Gastroesophageal sphincter (tissue), 4 donors: ENCODE measurements around the gene SEMA4D. TPM values are rescaled to one million over a fixed set of nuclear protein-coding genes. Genes with fewer than 3 reads are reported as not detected.

ENCODE experiments used
- ATAC-seq: fragments of 150-250 bp; one replicate; pipeline ENCODE4 v1.9.1; 2016; ENCODE audit warnings: mild to moderate bottlenecking, moderate library complexity
- H3K27ac ChIP-seq, 4 donors: fragments of 200-600 bp; sonication (generic) in 3 of 4; 1 replicate in 3 of 4; 2 replicates in 1 of 4; pipeline ENCODE4 v1.5.1; 2016 to 2019
- H3K27me3 ChIP-seq: fragments of 200-600 bp; sonication (generic); one replicate; pipeline ENCODE4 v1.5.1; 2019
- H3K36me3 ChIP-seq, 2 donors: fragments of 200-600 bp; sonication (generic); one replicate each; pipeline ENCODE4 v1.5.1; 2019; ENCODE audit warnings: control low read depth in 1 of 2
- H3K4me1 ChIP-seq, 3 donors: fragments of 200-600 bp; sonication (generic); 1 replicate in 2 of 3; 2 replicates in 1 of 3; pipeline ENCODE4 v1.5.1; 2016 to 2019; ENCODE audit warnings: control low read depth in 2 of 3
- H3K4me3 ChIP-seq, 2 donors: fragments of 200-600 bp; sonication (generic); one replicate each; pipeline ENCODE4 v1.5.1; 2019; ENCODE audit warnings: mild to moderate bottlenecking in 1 of 2, moderate library complexity in 1 of 2
- H3K9me3 ChIP-seq, 3 donors: fragments of 200-600 bp; sonication (generic); one replicate each; pipeline ENCODE4 v1.5.1; 2017 to 2019; ENCODE audit warnings: control low read depth in 2 of 3
- EP300 ChIP-seq: sonication (generic); formaldehyde crosslinking; IDR thresholded peaks from one replicate; pipeline ENCODE4 v1.6.1; 2017; ENCODE audit warnings: antibody characterized with exemption, mild to moderate bottlenecking
- POLR2A ChIP-seq, 2 donors: fragments of 450-650 bp; IDR thresholded peaks; one replicate each; pipeline ENCODE4 v1.6.1; 2017; ENCODE audit warnings: antibody characterized with exemption in 2 of 2, mild to moderate bottlenecking in 2 of 2, moderate library complexity in 1 of 2
- POLR2AphosphoS5 ChIP-seq: sonication (generic); formaldehyde crosslinking; IDR thresholded peaks from one replicate; pipeline ENCODE4 v1.6.1; 2017; ENCODE audit warnings: antibody characterized with exemption
- WGBS, 2 donors: methylation state at CpG; one replicate each; pipeline ENCODE4 v1.1.5; 2018; ENCODE audit warnings: low coverage in 1 of 2; 5-methylcytosine and 5-hydroxymethylcytosine counted together
- total RNA-seq, 4 donors: library from RNA; depleted of rRNA; stranded (reverse); fragments of >200 nt; gene quantifications; one replicate each; pipeline ENCODE4 v1.1.0, GENCODE V29; 2016
- TF ChIP-seq, protein P1 (sequence below), 4 experiments: fragments of 200-600 bp in 2 of 4; fragments of 450-650 bp in 2 of 4; sonication (generic) in 1 of 4; IDR thresholded peaks; one replicate each; pipeline ENCODE4 v1.5.1; 2017 to 2019; ENCODE audit warnings: antibody characterized with exemption in 4 of 4, mild to moderate bottlenecking in 2 of 4, moderate library complexity in 2 of 4

Gene SEMA4D
- total RNA-seq, 4 donors from 2014 or later = 4.4 to 12.0 (median 6.5) TPM

DNA sequence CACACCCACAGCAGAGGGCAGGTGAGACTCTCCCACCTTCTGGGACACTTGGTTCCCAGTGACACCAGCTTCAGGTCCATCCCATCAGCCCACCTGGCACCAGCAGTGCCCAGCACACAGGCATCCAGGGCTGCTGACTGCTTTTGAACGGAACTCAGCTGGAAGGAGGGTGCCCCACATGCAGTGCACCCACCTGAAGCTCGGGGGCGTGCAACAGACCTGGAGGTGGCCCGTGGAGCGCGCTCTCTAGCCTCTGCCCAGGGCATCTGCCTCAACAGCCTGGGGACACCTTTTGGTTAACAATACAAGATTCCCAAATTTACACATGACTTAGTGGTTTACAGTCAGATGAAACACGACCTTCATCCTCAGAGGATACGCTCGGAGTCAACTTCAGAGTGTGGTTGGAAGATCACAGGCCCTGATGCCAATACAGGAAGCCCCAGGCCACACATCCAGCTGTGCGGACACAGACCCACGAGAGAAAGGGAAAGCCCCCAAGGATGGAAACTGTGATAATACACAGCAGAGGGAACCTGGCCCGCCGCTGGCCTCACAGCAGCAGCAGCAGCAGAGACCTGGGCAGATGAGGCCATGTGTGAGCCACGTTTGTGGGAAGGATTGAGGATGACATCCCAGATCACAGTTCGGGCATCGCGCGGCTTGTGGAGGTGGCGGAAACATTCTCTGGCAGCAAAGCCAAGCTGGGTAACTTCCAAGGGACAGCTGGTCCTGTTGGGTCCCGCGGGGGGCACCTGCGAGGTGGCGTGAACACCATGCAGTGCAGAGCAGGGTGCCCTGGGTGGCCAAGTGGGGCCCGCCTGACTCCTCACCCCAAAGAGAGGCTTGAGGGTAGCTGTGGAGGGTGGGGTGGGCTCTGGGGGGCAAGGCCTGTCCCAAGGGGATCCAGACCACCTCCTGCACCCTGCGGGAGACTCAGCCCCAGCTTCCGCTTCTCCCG, 115.6 kb downstream of the SEMA4D start:
- no peak overlapping the region for H3K4me3 ChIP-seq
- ATAC-seq = no peak
- H3K4me1 ChIP-seq = no peaks in the 10 kb centered on the region
- peaks cover 0 to 94% of the 10 kb centered on the region in 2 donors for H3K36me3 ChIP-seq
- 80 to 83% methylated on average over 9 to 10 of the region's 27 CpGs for WGBS, 2 donors
- H3K27ac ChIP-seq = no peak overlapping the region
- TF ChIP-seq, protein P1, sequence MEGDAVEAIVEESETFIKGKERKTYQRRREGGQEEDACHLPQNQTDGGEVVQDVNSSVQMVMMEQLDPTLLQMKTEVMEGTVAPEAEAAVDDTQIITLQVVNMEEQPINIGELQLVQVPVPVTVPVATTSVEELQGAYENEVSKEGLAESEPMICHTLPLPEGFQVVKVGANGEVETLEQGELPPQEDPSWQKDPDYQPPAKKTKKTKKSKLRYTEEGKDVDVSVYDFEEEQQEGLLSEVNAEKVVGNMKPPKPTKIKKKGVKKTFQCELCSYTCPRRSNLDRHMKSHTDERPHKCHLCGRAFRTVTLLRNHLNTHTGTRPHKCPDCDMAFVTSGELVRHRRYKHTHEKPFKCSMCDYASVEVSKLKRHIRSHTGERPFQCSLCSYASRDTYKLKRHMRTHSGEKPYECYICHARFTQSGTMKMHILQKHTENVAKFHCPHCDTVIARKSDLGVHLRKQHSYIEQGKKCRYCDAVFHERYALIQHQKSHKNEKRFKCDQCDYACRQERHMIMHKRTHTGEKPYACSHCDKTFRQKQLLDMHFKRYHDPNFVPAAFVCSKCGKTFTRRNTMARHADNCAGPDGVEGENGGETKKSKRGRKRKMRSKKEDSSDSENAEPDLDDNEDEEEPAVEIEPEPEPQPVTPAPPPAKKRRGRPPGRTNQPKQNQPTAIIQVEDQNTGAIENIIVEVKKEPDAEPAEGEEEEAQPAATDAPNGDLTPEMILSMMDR (IDR thresholded peaks at IDR 0.05) = no peak
- no peak for TF ChIP-seq EP300
- TF ChIP-seq POLR2AphosphoS5 = no peak
- TF ChIP-seq POLR2A (IDR thresholded peaks at IDR 0.05) = no peak
- no peaks in the 10 kb centered on the region for H3K9me3 ChIP-seq
- H3K27me3 ChIP-seq = no peaks in the 10 kb centered on the region

- TF ChIP-seq, protein P1 (IDR thresholded peaks at IDR 0.05) = no peak
- no peak for TF ChIP-seq POLR2AphosphoS5
- no peak for TF ChIP-seq POLR2A (IDR thresholded peaks at IDR 0.05)
- no peak for TF ChIP-seq EP300
Observed at GRCh38 chr9:89381308-89381609, 116.7 kb downstream of the SEMA4D start.

DNA sequence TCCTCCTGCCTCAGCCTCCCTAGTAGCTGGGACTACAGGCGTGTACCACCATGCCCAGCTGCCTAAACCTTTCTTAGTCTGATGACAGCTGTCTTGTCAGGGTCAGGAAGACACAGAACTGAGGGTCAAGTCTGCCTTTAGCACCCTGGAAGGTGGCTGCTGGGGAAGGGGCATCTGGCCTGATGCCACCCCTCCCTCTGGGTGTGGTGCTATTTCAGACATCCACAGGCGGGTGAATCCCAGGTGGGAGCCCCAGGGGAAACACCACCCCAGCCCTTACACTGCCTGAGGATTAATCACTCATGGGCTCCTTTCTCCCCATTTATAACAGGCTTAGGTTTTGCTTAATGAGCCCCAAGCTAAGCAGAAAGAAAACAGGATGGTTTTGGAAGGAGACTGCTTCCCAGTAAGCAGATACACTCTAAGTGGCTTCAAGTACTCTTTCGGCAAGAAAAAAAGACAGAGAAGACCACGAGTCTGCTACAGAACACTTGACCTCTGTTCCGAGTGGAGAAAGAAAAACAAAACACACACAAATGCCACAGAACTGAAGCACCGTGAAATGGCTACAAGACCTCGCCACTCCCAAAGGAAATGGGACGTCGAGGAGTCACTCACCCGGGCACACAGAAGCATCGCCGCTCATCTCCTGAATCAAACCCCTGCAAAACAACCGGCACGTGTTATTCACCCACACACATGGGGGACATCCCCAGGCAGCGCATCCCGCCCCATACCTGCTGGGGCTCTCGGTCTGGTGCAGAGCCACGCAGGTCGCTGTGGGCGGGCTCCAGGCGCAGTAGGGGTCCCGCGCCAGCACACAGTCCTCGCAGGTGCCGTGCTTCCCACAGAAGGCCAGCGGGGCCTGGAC, 117.2 kb downstream of the SEMA4D start:
- Histone ChIP-seq H3K27ac (no peak overlapping the region), H3K9me3 (no peaks in the 10 kb centered on the region), H3K4me3 (no peak overlapping the region), H3K4me1 (no peaks in the 10 kb centered on the region), H3K36me3 (peaks cover 0 to 85% of the 10 kb centered on the region in 2 donors), H3K27me3 (no peaks in the 10 kb centered on the region)
- TF ChIP-seq, protein P1 (IDR thresholded peaks at IDR 0.05) = no peak
- TF ChIP-seq EP300 (no peak), POLR2AphosphoS5 (no peak), POLR2A (IDR thresholded peaks at IDR 0.05) (no peak)
- WGBS, 2 donors = 61 to 77% methylated on average over 3 to 8 of the region's 26 CpGs
- no peak for ATAC-seq

More at GRCh38 chr9:89381308-89381609, 116.7 kb downstream of the SEMA4D start:
- ATAC-seq = no peak
- Histone ChIP-seq H3K9me3 (no peaks in the 10 kb centered on the region), H3K27me3 (no peaks in the 10 kb centered on the region), H3K36me3 (peaks cover 0 to 91% of the 10 kb centered on the region in 2 donors), H3K27ac (no peak overlapping the region), H3K4me1 (no peaks in the 10 kb centered on the region), H3K4me3 (no peak overlapping the region)
- 100% methylated on average over 1 of the region's 4 CpGs; no CpG with 5 or more reads in 1 of the 2 donors for WGBS, 2 donors

DNA sequence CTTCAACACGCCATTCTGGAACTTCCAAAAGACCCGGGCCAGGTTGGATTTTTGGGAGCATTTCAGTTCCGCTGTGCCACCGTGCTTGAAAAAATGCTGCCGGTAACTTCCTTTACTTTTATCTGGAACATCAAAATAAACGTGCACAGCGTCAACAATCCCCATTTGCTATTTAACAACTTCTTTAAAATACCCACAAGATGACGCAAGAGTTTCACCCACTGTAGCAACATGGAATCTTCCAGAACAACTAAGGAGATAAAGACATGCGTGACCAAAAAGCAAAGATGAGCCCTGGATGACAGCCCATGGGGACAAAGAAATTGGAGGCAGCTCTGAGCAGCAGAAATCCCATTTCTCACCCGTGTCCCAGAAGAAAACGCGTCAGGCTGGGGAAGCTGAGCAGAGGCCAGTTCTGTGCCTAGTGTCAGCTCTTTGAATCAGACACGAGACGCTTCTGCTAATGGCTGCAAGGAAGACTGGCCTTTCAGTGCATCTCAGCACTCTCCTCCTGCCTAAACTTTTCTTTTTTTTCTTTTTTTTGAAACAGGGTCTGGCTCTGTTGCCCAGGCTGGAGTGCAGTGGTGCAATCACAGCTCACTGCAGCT, 118.3 kb downstream of the SEMA4D start:
- no peaks in the 10 kb centered on the region for H3K9me3 ChIP-seq
- no peaks in the 10 kb centered on the region for H3K4me1 ChIP-seq
- H3K36me3 ChIP-seq = peaks cover 0 to 74% of the 10 kb centered on the region in 2 donors
- TF ChIP-seq, protein P1 (IDR thresholded peaks at IDR 0.05) = no peak
- TF ChIP-seq POLR2AphosphoS5 = no peak
- TF ChIP-seq POLR2A (IDR thresholded peaks at IDR 0.05) = no peak
- no peak for TF ChIP-seq EP300
- H3K27ac ChIP-seq = no peak overlapping the region
- WGBS, 2 donors = 82 to 88% methylated on average over 11 to 14 of the region's 14 CpGs
- no peak overlapping the region for H3K4me3 ChIP-seq
- H3K27me3 ChIP-seq = no peaks in the 10 kb centered on the region
- no peak for ATAC-seq
